Psoas muscle (tissue), 8 donors: Measurements from ENCODE around the gene CEP104. TPM values are rescaled to one million over a fixed set of nuclear protein-coding genes. Genes with fewer than 3 reads are reported as not detected.
A peak's percentile ranks its signal among the peaks of the same experiment; 100 is the strongest.

Experiments used
- ATAC-seq, 4 donors: fragments of 200-7000 bp; cut with Tn5 transposase; one replicate each; pipeline ENCODE4 v1.9.1; 2020; ENCODE audit warnings: moderate library complexity in 3 of 4, mild to moderate bottlenecking in 2 of 4
- DNase-seq, 2 donors: peaks; one replicate each; pipeline ENCODE4 v3.0.0-alpha.2; 2020
- H3K27ac ChIP-seq: fragments of 200-600 bp; one replicate; pipeline ENCODE4 v1.8.0; 2022
- H3K27me3 ChIP-seq, 3 donors: fragments of 200-600 bp in 1 of 3; one replicate each; pipeline versions ENCODE4 v1.6.1 to v1.8.0; 2013 to 2022; ENCODE audit warnings: low read length in 2 of 3, mild to moderate bottlenecking in 2 of 3, moderate library complexity in 1 of 3; ENCODE audit not compliant: insufficient read depth in 3 of 3
- H3K36me3 ChIP-seq, 2 donors: fragments of 200-600 bp in 1 of 2; one replicate each; pipeline versions ENCODE4 v1.6.1 to v1.8.0; 2013 to 2022; ENCODE audit warnings: low read depth in 1 of 2, mild to moderate bottlenecking in 1 of 2, moderate library complexity in 1 of 2; ENCODE audit not compliant: insufficient read depth in 1 of 2
- H3K4me1 ChIP-seq: fragments of 200-600 bp; one replicate; pipeline ENCODE4 v1.8.0; 2022
- H3K4me3 ChIP-seq: fragments of 200-600 bp; one replicate; pipeline ENCODE4 v1.8.0; 2022; ENCODE audit warnings: mild to moderate bottlenecking
- H3K9me3 ChIP-seq: fragments of 200-600 bp; one replicate; pipeline ENCODE4 v1.8.0; 2022
- CTCF ChIP-seq: fragments of 200-600 bp; IDR thresholded peaks from one replicate; pipeline ENCODE4 v1.8.0; 2022; ENCODE audit warnings: antibody characterized with exemption
- WGBS, 3 donors: extraction: QIAGEN DNeasy Blood & Tissue Kit; methylation state at CpG; one replicate each; pipeline versions ENCODE4 v1.1.6 to v1.1.7; 2013; 5-methylcytosine and 5-hydroxymethylcytosine counted together
- intact Hi-C, 2 donors: fragments of 100-400 bp; cut with DNase I; formaldehyde crosslinking; loops; one replicate each; pipeline versions ENCODE4 v1.11.0 to v1.14.2; 2022
- polyA plus RNA-seq, 3 donors: library from polyadenylated mRNA; stranded (reverse); fragments of 200-250 nt; gene quantifications; one replicate each; pipeline ENCODE4 v1.2.3, GENCODE V29; 2013
- total RNA-seq, 4 donors: library from RNA; stranded (reverse); fragmentation: NEBNext Ultra II Directional in 2 of 4; extraction: Animal tissue kit (Norgen Biotek cat#: 25700) in 2 of 4; gene quantifications; one replicate each; pipeline versions ENCODE4 v1.2.1 to v1.2.4, GENCODE V29; 2021 to 2023
- donor health status: healthy with polysubstance abuse.
- donor health status: DM: no; HTN: no; CAD: no; lungs with moderate emphysema.
- donor health status: Bipolar disorder and iron deficiency.
- donor health status: healthy.
- donor health status: DM: yes; HTN: yes; CAD: no.
- donor health status: DM: no; HTN: no; CAD: no.
- donor health status: DM: no; HTN: no; CAD: no.
- donor health status: DM: yes; HTN: yes; CAD: no.

Gene CEP104
- total and polyA plus RNA-seq, 7 donors = 9.0 to 37.7 (median 31.3) TPM

DNA sequence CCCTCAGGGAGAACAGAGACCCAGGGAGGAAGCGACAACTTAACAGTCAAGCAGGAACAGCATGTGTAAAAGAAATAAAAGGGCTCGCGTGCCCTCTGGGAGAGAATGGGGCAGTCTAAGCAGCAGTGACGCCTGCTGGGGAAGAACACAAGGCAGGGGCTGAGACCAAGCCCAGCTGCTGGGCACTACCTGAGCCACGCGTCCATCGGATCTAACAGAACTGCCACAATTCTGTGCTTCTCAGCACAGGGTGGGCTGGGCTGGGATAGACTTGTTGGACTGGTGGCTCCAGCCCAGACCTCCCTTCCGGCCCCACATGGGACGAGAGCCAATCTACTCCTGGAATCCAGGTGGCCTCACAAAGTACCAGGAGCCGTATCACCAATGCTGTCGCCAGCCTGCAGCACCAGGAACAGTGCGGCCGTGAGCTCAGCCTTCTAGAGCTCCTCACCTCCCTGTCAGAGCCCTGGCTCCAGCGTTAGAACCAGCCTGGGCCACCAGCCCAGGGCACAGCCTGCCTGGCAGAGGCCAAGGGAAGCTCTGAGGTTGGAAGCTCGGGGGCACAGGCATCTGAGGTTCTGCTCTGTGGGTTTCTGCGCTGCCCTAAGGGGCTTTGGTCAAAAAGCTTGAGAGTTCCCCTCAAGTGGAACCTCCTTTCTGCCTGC, 68.1 kb downstream of the CEP104 start:
- no peak overlapping the region for H3K4me3 ChIP-seq
- DNase-seq (no peak), ATAC-seq (peak in 3 of 4 donors; percentile 12 to 24 (median 24))
- H3K27ac ChIP-seq = no peak overlapping the region
- no peaks in the 10 kb centered on the region for H3K9me3 ChIP-seq
- peaks cover 18% of the 10 kb centered on the region for H3K4me1 ChIP-seq
- intact Hi-C loops = no loop called here
- WGBS, 3 donors = 73 to 79% (median 74%) methylated on average over 16 of the region's 16 CpGs
- H3K27me3 ChIP-seq = no peaks in the 10 kb centered on the region
- peaks cover 2 to 51% of the 10 kb centered on the region in 2 donors for H3K36me3 ChIP-seq
- TF ChIP-seq CTCF = no peak

GRCh38 chr1:3787745-3788605, 69.0 kb downstream of the CEP104 start:
- no peak for ATAC-seq
- no peak for DNase-seq
- 81 to 91% (median 82%) methylated on average over 26 of the region's 26 CpGs for WGBS, 3 donors
- Histone ChIP-seq H3K4me1 (peaks cover 9% of the 10 kb centered on the region), H3K36me3 (peaks cover 2 to 60% of the 10 kb centered on the region in 2 donors), H3K27ac (no peak overlapping the region), H3K27me3 (no peaks in the 10 kb centered on the region), H3K4me3 (no peak overlapping the region), H3K9me3 (no peaks in the 10 kb centered on the region)
- TF ChIP-seq CTCF = no peak
- intact Hi-C loops = no loop called here

- Histone ChIP-seq H3K36me3 (peaks cover 2 to 61% of the 10 kb centered on the region in 2 donors), H3K4me3 (no peak overlapping the region), H3K27ac (no peak overlapping the region), H3K27me3 (no peaks in the 10 kb centered on the region), H3K4me1 (peaks cover 5% of the 10 kb centered on the region), H3K9me3 (no peaks in the 10 kb centered on the region)
- intact Hi-C loops = no loop called here
- no peak for DNase-seq
- no peak for ATAC-seq
- no peak for TF ChIP-seq CTCF
- 74 to 78% (median 77%) methylated on average over 10 of the region's 10 CpGs for WGBS, 3 donors
These were observed 69.7 kb downstream of the CEP104 start for GRCh38 chr1:3787349-3787715.

DNA sequence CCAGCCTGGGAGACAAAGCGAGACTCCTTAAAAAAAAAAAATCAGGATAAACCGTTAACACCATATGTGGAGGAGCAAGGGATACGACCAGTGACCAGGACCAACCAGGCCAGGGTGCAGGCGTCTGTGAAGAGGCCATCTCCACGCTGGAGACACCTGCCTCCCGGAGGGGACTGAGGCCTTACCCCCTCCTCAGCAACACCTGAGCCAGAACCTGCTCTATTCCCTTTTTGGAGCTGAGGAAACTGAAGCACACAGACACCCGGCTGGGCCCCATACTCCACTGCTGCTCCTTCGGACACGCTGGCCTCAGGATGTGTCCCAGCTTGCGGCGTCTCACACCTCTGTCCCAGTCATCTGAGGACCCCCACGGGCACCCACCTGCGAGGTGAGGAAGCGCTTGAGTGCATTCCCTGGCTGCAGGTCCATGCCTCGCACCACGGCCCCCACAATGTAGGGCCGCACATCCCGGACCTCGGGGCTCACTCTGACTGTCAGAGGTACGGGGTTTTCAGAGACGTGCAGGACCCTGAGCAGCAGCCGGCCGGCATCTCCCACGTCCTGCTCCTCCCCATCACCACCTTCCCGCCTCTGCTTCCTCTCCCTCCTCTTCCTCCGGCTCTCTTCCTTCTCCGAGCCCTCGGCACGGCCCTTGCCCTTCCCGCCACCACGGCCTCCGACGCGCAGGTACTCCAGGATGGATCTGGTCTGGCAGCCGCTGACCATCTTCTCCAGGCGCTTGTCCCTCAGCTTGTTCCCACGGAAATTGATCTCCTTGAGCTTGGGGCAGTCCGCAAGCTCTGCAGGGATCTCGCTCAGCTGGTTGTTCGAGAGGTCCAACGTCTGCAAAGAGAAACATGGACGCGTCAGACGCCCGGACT, 70.3 kb downstream of the CEP104 start:
- intact Hi-C loops = no loop called here
- H3K36me3 ChIP-seq = peaks cover 2 to 62% of the 10 kb centered on the region in 2 donors
- no peak overlapping the region for H3K27ac ChIP-seq
- H3K4me3 ChIP-seq = no peak overlapping the region
- no peaks in the 10 kb centered on the region for H3K27me3 ChIP-seq
- no peak for ATAC-seq
- TF ChIP-seq CTCF = no peak
- 91 to 92% (median 91%) methylated on average over 45 of the region's 45 CpGs for WGBS, 3 donors
- H3K9me3 ChIP-seq = no peaks in the 10 kb centered on the region
- no peak for DNase-seq
- peaks cover 5% of the 10 kb centered on the region for H3K4me1 ChIP-seq
